GM19239 (cell line): ENCODE measurements around the gene THEM5.

Experiments
- DNase-seq: peaks from one replicate; pipeline ENCODE4 v3.0.0; 2011; ENCODE audit warnings: low spot score; ENCODE audit not compliant: insufficient read length
- FAIRE-seq: peaks from 2 replicates; lab custom pipeline; 2011; peaks lifted over from hg19 to GRCh38; lab: Jason Lieb, UNC

Gene THEM5

DNA sequence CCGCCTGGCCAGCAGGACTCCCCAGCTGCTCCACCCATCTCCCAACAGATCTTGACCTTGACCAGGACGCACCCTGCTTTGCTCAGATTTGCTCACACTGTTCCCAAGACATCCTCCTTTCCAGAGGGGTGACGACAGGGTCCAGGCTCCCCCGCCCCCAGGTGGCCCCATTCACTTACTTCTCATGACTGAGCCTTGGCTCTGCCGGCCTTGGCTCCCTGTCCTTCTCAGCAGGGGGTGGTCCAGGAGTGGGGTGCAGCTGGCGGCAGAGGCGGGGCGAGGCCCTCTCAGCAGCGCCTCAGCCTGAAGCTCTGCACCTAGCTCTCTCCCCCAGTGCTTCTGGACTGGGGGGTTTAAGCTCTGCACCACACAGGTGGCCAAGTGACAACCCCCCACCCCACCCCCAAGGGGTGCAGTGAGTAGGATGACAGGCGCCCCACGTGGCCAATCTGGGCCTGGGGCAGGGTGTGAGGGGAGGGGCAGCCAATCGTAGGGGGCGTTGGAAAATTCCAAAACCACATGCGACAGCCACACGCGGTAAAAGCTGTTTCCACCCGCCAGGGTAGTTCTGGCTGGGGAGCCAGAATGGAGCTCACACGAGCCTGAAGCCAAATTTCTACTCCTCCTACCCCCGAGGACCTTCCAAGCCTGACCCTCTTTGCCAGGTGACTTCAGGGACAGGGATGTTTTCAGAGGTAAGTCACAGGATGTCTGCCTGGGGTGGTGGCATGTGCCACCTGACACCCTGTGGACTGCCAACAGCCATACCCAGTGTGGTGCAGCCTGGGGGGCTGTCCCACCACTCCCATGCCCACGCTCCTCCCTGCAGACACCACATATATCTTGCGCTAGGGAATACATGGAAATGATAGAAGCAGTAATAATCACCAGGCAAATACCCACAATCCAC is 27.5 kb downstream of the THEM5 start:
- FAIRE-seq (no peak), DNase-seq (no peak)

DNA sequence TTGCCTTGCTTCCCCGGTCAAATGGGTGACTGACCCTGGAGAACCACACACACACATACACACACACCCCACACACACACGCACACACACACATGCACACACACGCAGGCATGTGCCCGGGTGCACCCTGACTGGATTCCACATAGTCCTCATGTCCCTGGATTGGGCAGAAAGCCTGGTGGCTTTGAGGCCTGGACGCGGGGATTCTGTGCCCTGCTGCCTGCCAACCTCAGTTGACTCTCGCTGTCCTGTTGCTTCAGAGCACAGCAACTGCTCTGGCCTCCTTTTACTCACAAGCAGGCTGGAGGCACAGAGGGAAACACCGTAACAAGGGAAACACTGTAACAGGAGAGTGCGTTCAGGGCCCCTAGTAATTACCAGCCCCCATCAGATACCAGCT is 28.3 kb downstream of the THEM5 start:
- FAIRE-seq: no peak
- DNase-seq: no peak

DNA sequence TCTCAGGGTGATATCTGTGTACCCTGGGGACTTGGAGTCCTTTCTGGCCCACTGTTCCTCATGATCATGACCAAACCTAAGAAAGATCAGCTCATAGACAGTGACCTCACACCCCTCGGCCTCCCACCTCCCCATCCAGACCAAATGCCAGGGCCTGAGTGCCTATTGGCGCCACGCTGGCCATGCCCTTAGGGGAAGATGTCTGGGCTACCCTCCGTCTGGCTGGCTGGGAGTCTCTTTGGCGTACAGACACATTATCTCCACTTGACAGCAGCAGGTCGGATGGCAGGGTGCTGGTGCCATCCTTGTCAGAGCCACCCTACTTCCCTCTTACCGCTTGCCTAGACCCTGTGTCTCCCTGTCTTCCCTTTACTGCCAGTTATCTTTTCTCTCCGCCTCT is 30.3 kb downstream of the THEM5 start:
- no peak for FAIRE-seq
- DNase-seq: no peak

DNA sequence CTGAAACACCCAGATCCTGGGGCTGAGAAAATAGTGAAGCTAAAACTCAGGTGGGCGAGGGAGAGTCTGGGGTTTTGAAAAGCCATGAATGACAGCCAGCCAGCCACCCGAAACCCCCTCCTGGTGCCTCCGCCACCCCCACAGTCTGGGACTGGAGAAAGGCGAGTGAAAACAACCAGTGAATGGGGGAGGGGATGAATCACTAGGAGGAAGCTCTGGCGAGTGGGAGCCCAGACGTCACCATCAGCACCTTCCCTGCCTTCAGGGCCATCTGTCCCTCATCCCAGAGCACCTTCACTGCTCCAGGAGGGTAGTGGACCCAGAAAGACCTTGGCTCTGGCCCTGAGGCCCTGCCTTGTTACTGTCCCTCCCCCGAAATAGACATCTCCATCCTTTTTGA is 31.1 kb downstream of the THEM5 start:
- DNase-seq: no peak
- no peak for FAIRE-seq

DNA sequence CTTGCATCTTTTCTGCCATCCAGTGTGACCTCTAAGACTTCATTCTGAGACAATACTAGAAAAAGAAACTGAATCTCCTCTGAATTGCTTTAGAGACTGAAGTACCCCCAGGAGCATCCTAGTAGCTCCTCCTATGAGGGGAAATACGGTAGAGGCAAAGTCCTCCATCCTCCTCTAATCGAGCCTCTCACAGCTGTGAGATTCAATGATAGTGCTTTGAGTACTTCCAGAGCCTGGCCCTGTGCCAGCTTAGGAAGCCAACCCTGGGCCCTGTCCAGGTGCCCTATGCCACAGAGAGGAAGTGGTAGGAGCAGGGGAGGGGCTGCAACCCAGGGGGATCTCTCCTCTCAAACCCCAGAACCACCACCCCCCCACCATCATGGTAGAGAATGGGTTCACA is 32.6 kb downstream of the THEM5 start:
- no peak for FAIRE-seq
- DNase-seq: no peak

DNA sequence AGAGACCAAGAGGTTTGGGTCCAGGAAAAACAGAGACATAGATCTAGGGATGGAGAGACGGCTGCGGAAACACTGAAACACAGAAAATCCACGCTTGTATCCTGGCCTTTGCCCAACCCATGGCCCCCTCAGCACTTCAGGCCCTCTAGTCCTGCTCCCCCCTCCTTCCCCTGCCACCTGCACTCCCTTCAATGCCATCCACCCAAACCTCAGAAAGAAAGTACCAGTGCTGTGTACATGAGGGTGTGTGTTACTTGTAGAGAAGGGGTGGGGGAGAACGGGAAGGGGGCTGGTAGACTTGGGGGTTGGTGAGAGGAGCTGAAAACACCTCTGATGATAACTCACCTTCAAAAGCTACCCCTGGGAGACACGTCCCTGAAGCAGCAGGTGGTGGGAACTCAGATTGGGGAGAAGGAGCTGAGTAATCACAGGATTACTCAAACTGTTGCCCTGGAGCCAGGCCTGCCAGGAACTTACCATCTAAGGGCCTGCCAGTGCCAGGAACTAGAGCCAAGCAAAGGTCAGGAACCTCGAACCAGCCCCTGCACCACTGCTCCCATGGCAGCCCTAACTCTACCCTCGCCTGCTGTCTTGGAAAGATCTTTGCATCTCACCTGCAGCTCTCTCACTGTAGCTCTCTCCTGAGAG is 33.4 kb downstream of the THEM5 start:
- no peak for DNase-seq

DNA sequence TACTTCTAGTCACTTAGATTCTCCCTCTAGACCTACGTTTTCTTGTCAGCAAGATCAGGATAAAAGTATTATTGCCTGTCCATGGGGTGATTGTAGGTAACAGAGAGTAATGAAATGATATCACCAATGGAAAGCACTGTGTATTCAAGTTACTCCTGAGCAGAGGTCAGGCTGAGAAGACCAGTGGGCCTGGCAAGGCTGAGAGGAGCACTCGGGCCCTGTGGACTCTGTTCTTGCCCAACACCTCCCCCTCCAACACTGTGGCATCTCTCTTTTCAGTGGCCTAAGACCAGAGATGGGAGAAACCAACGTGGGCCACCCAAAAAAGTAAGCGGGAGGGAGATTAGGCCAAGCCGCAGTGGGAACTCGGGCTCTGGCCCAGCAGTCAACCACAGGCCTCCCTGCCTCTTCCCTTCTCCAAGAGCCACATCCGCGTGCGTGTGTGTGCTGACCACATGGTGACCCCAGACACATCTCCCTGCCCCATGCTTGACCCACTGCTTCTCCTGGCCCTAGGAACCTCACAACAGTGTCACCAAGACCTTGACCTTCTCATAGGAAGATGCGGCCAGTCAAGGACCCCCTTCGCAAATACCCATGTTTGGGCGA is 34.2 kb downstream of the THEM5 start:
- no peak for DNase-seq
- FAIRE-seq: no peak

More for the DNA sequence above, 33.4 kb downstream of the THEM5 start:
- no peak for FAIRE-seq

DNA sequence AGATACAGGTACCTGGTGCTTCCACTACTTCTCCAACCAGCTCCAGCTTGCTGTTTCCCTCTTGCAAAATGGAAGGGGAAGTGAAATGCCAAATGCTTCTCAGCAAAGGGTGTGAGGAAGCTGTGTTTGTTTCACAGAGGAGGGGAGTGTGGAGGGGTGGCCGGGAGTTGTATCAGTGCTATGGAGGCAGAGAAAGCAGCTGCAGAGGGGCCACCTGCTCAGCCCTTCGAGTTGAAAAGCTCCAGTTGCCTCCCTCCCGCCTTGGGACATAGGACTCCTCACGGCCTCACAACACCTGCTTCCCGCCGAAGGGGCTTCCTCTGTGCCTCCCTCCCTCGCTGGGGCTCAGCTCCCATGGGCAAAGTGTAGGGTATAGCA is 36.2 kb downstream of the THEM5 start:
- DNase-seq: no peak

DNA sequence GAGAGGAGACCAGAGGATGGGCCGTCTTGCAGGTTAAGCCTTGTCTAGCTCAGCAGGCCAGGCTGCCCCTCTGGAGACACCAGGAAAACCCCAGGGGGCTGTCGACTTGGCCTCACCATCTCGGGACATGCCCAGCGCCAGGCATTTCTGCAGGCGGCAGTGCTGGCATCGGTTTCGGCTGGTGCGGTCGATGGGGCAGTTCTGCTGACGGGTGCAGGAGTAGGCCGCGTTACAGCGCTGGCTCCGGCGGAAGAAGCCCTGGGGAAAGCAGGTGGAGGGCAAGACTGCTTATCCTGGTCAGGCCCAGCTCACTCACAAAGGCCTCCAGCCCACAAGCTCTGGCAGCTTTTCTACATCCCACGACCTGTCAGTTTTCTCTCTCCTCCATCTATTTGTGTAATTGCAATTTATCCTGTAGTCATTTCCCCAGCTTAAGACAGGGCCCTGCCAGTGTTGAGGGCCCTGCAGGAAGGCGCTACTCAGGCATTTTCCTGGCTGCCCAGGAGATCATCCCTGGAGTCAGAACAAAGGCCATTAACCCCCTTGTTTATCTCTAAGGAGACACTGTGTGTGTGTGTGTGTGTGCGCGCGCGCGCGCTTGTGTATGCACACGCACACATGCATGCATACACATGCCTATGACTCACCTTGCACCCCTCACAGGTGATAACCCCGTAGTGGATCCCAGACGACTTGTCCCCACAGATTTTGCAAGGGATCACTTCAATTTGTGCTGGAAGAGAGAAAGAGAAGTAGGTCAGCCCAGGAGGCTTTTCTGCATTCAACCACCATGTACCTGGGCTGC is 36.8 kb downstream of the THEM5 start:
- FAIRE-seq: no peak
- DNase-seq: no peak

More for the DNA sequence above, 36.2 kb downstream of the THEM5 start:
- FAIRE-seq: no peak

DNA sequence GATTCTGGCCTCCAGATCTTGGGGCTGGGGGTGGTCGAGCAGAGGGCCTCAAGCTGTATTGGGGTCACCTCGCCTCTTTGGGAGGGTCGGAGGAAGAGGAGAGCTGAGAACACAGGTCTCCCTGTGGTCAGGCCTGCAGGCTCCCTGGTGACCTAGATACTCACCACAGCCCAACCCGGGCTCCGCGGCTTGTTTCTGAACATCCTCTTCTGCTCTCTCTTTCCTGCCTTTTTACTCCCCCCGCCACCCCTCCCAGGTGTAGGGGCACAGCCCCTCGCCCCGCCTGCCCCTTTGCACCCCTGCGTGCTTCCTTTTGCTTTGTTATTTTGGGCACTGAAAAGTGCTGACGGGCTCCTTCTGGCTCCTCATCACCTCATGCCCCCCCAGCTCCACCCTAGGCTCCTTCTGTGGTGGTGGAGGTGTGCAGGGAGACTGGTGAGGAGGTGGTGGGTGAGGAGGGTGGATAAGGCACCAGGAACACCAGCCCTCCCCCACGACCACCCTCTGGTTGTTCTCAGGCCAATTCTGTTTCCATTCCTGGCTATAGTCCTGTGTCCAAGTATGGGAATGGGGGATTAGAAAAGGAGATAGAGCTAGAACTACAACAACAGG is 37.7 kb downstream of the THEM5 start:
- no peak for FAIRE-seq
- no peak for DNase-seq

DNA sequence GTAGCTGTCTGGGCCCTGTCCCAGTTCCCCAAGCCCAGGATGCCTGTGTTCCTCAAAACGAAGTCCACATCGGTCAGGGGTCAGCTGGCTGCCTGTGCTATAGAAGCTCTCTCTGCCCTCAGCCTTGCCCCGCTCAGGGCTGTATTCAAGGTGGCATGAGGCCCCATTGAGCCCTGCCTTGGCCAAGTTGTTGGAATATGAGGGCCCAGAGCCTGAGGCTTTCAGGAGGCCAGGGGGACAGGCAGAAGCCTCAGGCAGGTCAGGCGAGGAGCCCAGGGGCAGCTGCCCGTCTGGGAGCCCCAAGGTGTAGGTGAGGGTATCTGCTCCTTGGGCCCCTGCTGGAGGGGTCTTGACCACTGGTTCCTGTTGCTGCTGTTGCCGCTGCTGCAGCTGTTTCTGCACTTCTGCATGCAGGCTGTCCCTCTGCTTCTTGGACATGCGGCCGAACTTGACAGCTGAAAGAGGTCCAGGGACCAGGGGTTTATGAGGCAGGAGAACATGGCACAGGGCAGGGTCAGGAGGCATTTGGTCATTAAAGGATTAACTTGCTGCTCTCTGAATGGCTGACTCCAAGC is 38.5 kb downstream of the THEM5 start:
- FAIRE-seq (no peak), DNase-seq (no peak)

DNA sequence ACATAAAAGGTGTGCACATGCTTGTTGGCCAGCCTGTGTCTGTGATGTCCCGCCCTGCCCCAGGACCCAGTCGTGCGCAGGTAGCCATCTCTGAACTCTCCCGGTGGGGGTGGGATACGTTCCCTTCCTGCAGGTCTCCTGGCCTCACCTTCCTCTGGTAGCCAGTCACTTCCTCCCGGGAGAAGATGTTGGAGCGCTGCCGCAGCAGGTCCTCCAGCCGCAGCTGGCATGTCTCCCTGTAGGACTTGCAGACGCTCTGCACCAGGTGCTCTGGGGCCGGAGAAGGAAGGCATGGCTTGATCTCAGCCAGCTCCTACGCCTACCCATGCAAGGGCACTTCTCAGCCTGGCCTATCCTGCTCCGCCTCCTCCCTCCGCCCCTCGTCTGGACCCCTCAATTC is 39.1 kb downstream of the THEM5 start:
- no peak for DNase-seq
- no peak for FAIRE-seq

DNA sequence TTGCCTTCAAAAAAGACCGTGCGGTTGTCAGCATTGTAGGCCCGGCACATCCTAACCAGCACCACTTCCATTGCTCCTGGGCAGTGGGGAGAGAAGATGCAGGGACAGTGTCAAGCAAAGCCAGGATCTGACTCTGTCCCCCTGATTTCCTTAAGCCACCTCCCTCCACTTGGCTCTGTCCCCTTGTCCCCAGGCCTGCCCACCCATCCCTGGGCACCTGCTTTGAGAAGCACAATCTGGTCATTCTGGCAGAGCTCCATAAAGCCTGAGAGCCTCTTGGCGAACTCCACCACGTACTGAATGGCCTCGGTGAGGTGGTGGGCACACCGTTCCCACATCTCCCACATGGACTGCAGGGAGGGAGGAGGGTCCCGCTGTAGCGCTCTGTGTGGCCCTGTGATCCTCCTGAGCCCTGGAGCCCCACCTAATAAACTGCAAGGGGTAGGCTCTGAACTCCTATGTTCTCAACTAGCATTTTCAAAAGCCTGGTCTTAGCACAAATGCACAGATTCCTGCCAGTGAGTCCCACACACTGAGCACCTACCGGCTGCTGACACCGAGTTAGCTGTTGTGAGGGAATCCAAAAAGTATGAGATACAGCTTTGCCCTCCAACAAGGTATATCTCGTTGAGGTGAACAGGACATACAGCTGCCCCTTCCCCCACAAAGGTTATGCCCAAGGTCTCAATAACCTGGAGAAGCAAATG is 40.1 kb downstream of the THEM5 start:
- FAIRE-seq: no peak
- no peak for DNase-seq

DNA sequence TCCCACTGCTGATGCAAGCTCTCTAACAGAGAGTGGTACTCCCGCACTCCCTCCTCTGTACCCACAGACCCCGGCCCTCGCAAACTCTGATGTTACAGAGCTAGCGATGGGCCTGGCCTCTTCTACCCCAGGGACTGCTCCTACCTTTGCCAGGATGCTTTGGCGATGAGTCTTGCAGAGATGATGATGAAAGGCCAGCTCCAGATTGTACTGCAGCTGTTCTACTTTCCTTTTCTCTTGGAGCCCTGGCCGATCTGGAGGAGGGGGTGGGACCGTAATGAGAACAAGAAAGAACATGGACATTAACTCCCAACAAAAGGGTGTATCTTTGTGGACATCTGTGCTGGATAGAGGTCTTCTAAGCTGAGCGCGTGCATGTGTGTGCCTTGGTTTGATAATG is 42.3 kb downstream of the THEM5 start:
- DNase-seq (no peak), FAIRE-seq (no peak)

DNA sequence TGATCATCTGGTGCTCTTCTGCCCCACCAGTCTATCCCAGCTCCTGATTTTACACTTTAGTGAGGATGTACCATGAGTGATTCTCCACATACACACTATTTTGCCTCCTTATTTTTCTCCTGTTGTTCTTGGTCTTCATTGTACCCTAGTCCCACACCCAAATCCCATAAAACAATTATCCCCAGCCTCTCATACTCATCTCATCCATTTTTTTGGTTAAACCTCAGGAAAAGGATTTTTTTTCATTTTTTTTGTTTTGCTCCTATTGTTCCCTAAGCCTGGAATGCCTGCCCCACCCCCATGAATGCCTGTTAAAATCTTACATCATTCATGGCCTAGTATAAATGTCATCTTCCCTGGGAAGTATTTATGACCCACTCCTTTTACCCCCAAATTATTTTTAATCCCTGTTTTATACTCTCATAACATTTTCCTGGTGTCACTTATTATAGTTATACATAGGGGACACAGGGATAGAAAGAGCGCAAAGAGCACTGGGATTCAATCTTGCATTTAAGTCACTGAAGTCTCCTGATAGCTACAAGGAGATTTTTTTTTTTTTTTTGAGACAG is 43.4 kb downstream of the THEM5 start:
- FAIRE-seq: no peak
- DNase-seq: no peak

DNA sequence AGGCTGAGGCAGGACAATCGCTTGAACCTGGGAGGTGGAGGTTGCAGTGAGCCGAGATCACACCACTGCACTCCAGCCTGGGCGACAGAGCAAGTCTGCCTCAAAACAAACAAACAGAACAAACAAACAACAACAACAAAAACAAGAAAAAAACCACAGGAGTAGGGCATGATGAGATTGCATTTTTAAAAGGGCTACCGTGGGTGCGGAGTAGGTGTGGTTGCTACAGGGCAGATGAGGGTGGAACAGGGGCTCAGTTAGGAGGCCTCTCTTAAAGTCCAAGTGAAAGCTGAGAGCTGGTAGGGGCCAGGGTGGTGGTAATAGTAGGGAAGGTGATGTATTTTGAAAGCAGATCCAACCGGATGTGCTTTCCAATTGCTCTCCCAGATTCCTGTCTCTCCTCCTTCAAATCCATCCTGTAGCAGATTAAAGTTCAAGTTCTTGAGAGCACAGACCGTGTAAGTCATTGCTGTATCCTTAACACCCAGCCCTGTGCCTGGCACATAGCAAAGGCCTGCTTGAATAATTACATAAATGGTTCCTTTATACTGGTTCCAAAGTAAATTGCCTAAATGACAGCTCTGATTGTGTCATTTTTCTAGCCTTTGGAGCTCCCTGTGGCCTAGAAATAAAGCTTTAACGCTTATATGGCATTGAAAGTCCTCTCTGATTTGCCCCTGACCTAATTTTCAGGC is 44.1 kb downstream of the THEM5 start:
- FAIRE-seq: no peak
- no peak for DNase-seq

DNA sequence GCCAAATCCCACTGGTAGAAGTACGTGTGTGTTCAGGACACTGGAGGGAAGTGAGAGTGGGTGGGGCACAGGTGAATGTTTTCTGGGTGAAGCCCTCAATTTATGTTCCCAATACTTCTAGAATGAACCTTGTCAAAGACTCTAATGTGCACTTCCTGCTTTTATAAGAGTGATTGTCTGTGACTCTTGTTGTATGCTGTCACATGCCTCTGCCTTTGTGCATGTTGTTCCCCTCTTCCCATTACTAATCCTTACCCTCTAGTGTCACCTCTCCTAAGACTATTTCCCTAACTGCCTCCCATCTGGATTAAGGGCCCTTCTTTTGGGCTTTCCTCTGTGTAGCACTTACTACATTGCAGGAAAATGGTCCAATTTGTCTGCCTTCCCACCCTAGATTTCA is 45.7 kb downstream of the THEM5 start:
- FAIRE-seq: no peak
- no peak for DNase-seq

DNA sequence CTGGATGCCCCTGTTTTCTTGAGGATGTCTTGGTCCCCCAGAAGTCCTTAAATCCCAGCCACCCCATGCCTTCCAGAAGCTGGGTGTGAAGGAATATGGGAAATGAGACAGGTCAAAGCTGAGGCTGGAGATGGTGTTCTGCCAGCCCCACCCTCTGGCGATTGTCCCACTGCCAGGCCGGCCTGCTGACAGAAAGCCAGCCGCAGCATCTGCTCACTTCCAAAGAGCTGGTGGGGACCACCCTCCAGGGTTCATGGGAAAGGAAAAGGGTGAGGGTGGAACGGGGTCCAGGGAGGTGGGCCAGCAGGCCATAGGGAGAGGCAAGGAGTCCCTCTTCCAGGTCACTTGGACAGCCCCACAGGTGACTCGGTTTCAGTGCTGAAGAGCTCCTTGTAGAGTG is 46.4 kb downstream of the THEM5 start:
- DNase-seq: no peak
- FAIRE-seq: no peak
